ENCODE results near the gene ZBTB20.

The ZBTB20 gene

DNA sequence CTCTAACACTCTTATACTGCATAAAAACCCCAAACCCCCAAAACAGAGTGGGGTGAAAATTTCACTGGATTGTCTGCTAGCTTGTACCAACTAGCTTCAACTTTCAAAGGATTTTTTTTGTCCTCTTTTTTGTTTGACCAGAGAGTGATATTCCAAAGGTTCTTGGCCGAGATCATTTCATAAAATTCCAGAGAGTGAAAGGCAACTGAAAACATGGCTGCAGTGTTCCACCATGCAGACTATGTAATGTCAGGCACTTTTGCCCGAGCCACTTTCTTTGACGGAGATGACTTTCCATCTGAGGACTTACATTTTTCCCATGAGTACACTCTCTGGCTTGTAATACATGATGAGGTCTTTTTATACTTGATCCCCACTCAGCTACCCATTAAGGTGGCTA lies 745.7 kb downstream of the ZBTB20 start:
- Histone ChIP-seq H3K4me2 (ENCODE audit: low read length) (no peak overlapping the region), H3K27me3 (ENCODE audit: control insufficient read depth, low read length) (no peaks in the 10 kb centered on the region), H3K4me3 (ENCODE audit: low read length) (no peak overlapping the region), H3F3A (ENCODE audit: control insufficient read depth, insufficient read depth) (no peaks in the 10 kb centered on the region), H3K36me3 (ENCODE audit: control insufficient read depth, low read length) (no peaks in the 10 kb centered on the region), H3K9me3 (ENCODE audit: control insufficient read depth, insufficient read depth, low read length) (no peaks in the 10 kb centered on the region), H3K9me2 (replicated peaks; ENCODE audit: control insufficient read depth, low read length) (no peaks in the 10 kb centered on the region), H4K20me1 (ENCODE audit: control insufficient read depth, insufficient read depth, low read depth, low read length) (no peaks in the 10 kb centered on the region), H3K4me1 (ENCODE audit: control insufficient read depth, low read length) (peaks cover 17% of the 10 kb centered on the region), H3K79me2 (ENCODE audit: control insufficient read depth, low read length) (peaks cover 2% of the 10 kb centered on the region; the same call in 1 of the 2 replicates), H3K27ac (ENCODE audit: low read depth, low read length) (no peak overlapping the region)
- TF ChIP-seq EZH2phosphoT487 (IDR thresholded peaks at IDR 0.05; ENCODE audit: borderline replicate concordance, low read length): no peak
- TF ChIP-seq, protein P1, sequence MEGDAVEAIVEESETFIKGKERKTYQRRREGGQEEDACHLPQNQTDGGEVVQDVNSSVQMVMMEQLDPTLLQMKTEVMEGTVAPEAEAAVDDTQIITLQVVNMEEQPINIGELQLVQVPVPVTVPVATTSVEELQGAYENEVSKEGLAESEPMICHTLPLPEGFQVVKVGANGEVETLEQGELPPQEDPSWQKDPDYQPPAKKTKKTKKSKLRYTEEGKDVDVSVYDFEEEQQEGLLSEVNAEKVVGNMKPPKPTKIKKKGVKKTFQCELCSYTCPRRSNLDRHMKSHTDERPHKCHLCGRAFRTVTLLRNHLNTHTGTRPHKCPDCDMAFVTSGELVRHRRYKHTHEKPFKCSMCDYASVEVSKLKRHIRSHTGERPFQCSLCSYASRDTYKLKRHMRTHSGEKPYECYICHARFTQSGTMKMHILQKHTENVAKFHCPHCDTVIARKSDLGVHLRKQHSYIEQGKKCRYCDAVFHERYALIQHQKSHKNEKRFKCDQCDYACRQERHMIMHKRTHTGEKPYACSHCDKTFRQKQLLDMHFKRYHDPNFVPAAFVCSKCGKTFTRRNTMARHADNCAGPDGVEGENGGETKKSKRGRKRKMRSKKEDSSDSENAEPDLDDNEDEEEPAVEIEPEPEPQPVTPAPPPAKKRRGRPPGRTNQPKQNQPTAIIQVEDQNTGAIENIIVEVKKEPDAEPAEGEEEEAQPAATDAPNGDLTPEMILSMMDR (IDR thresholded peaks at IDR 0.05; ENCODE audit: low read depth, low read length, poor library complexity, severe bottlenecking): no peak

DNA sequence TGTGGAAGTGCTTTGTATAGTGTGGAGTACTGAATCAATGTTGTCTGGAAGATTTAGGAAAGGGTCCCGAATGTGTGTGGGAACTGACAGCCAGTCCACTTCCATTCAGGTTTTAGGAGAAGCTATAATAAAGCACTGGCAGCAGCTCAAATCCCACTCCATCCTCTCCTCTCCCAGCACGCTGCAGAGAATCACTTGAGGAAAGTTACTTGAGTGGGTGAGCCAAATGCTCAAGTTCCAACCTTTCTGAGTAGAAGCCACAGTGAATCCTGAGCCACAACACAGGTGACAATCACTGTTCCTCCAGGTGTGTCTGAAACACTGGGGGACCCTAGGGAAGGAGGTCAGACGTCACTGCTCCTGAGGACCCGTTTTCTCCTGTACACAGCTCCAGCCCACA lies 746.7 kb downstream of the ZBTB20 start:
- H3K27me3 ChIP-seq (ENCODE audit: control insufficient read depth, low read length): no peaks in the 10 kb centered on the region
- H3K27ac ChIP-seq (ENCODE audit: low read depth, low read length): no peak overlapping the region
- no peaks in the 10 kb centered on the region for H4K20me1 ChIP-seq (ENCODE audit: control insufficient read depth, insufficient read depth, low read depth, low read length)
- H3F3A ChIP-seq (ENCODE audit: control insufficient read depth, insufficient read depth): no peaks in the 10 kb centered on the region
- H3K9me3 ChIP-seq (ENCODE audit: control insufficient read depth, insufficient read depth, low read length): no peaks in the 10 kb centered on the region
- no peaks in the 10 kb centered on the region for H3K36me3 ChIP-seq (ENCODE audit: control insufficient read depth, low read length)
- TF ChIP-seq, protein P1 (IDR thresholded peaks at IDR 0.05; ENCODE audit: low read depth, low read length, poor library complexity, severe bottlenecking): no peak
- no peak for TF ChIP-seq EZH2phosphoT487 (IDR thresholded peaks at IDR 0.05; ENCODE audit: borderline replicate concordance, low read length)
- peaks cover 7% of the 10 kb centered on the region for H3K4me1 ChIP-seq (ENCODE audit: control insufficient read depth, low read length)
- no peak overlapping the region for H3K4me3 ChIP-seq (ENCODE audit: low read length)
- H3K9me2 ChIP-seq (replicated peaks; ENCODE audit: control insufficient read depth, low read length): no peaks in the 10 kb centered on the region
- H3K4me2 ChIP-seq (ENCODE audit: low read length): no peak overlapping the region
- H3K79me2 ChIP-seq (ENCODE audit: control insufficient read depth, low read length): peaks cover 2% of the 10 kb centered on the region; the same call in 1 of the 2 replicates

DNA sequence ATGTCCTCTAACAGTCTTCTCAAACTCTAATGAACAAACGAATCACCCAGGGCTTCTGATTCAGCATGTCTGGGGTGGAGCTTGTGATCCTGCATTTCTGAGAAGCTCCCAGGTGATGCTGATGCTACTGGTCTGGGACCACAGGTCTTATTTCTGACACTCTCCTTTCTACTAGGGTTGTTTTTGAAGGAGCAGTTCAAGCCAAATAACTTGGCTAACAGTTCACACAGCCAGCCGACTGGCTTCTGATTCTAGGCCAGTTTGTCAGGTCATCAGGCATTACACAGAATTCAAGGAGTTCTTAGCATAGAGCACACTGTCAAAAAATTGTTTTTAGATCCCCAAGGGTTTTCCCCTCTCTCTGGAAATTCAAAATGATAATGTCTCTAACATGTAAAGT lies 752.5 kb downstream of the ZBTB20 start:
- TF ChIP-seq EZH2phosphoT487 (IDR thresholded peaks at IDR 0.05; ENCODE audit: borderline replicate concordance, low read length): no peak
- TF ChIP-seq, protein P1 (IDR thresholded peaks at IDR 0.05; ENCODE audit: low read depth, low read length, poor library complexity, severe bottlenecking): no peak
- no peaks in the 10 kb centered on the region for H3K9me2 ChIP-seq (replicated peaks; ENCODE audit: control insufficient read depth, low read length)
- no peaks in the 10 kb centered on the region for H3K9me3 ChIP-seq (ENCODE audit: control insufficient read depth, insufficient read depth, low read length)
- H4K20me1 ChIP-seq (ENCODE audit: control insufficient read depth, insufficient read depth, low read depth, low read length): no peaks in the 10 kb centered on the region
- no peaks in the 10 kb centered on the region for H3F3A ChIP-seq (ENCODE audit: control insufficient read depth, insufficient read depth)
- H3K36me3 ChIP-seq (ENCODE audit: control insufficient read depth, low read length): no peaks in the 10 kb centered on the region
- no peaks in the 10 kb centered on the region for H3K79me2 ChIP-seq (ENCODE audit: control insufficient read depth, low read length)
- H3K4me1 ChIP-seq (ENCODE audit: control insufficient read depth, low read length): no peaks in the 10 kb centered on the region
- H3K4me3 ChIP-seq (ENCODE audit: low read length): no peak overlapping the region
- no peak overlapping the region for H3K4me2 ChIP-seq (ENCODE audit: low read length)
- H3K27me3 ChIP-seq (ENCODE audit: control insufficient read depth, low read length): no peaks in the 10 kb centered on the region
- H3K27ac ChIP-seq (ENCODE audit: low read depth, low read length): no peak overlapping the region
